ENCODE measurements around the gene TM4SF4.

GRCh38 chr3:149493315-149494021 lies 19.0 kb downstream of the TM4SF4 start:
- TF ChIP-seq CTCF (IDR thresholded peaks at IDR 0.05) (no peak), EZH2 (IDR thresholded peaks at IDR 0.05; ENCODE audit: borderline replicate concordance, insufficient read depth, low read depth, low read length, poor library complexity, severe bottlenecking) (no peak)

Data from B cell (primary cell).